GM19463 (cell line): Measurements from ENCODE around the gene REEP5.

Experiments used
- ATAC-seq: cut with Tn5 transposase; IDR thresholded peaks from one replicate; pipeline ENCODE4 v1.9.1; 2021; ENCODE audit warnings: mild to moderate bottlenecking, moderate library complexity; ENCODE audit not compliant: unreplicated experiment

Gene REEP5

DNA sequence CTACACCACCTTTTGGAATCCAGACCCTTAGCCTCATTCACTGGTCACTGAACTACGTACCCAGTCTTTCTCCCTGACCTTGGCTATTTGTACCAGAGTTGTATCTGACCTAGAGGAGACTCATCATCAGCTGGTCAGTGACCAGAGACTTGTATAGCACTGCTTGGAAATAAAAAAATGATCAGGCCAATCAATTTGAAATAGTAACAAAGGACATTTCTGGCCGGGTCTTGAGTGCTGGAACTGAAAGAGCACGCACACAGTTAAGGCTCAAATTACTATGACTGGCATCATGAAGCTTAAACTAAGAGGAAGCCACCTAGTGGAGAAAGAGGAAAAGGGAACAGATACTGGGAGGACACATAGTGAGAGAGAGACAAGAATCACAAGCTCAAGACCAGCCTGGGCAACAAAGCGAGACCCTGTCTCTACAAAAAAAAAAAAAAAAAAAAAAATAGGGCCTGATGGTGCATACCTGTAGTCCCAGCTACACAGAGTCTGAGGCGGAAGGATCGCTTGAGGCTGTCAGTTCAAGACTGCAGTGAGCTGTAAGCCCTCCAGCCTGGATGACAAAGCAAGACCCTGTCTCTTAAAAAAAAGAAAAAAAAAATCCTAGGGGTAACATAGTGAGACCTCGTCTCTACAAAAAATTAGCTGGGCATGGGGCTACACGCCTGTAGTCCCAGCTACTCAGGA is 73.8 kb downstream of the REEP5 start:
- ATAC-seq, result peak; percentile 100

DNA sequence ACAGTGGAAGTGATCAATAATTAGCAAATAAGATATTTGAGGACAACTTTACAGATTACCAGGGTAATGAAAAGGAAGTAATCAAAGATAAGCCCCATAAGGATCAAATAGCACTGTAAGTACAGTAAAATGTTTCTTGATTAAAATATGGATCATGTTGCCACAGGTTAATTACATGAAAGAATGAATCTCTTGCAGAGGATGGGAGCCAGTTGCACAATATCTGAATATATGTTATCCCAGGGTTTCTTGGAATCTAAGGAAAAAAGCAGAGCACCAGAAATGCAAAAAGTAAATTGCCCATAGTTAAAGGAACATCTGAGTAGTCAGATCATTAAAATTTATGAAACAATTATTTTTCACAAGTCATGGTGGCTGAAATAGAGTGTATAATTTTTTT is 74.7 kb downstream of the REEP5 start:
- no peak for ATAC-seq

DNA sequence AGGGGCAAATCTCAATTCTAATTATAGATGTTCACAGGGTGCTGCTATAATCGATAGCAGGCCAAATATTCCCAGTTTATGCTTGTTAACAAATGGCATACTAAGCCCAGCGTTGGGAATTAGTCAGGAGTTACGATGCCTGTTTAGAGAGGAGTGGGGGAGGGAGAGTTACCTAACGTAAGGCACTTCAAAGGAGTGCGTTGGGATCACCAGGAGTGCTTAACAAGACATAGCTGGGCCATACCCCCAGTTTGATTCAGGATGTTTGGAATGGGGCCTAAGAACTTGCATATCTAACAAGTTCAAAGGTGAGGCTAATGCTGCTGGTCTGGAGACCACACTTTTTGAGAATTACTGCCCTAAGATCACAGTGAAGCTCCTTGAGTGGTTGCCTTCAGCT is 75.5 kb downstream of the REEP5 start:
- ATAC-seq, result no peak

GRCh38 chr5:112844489-112844888 is 77.5 kb downstream of the REEP5 start:
- ATAC-seq, result no peak

DNA sequence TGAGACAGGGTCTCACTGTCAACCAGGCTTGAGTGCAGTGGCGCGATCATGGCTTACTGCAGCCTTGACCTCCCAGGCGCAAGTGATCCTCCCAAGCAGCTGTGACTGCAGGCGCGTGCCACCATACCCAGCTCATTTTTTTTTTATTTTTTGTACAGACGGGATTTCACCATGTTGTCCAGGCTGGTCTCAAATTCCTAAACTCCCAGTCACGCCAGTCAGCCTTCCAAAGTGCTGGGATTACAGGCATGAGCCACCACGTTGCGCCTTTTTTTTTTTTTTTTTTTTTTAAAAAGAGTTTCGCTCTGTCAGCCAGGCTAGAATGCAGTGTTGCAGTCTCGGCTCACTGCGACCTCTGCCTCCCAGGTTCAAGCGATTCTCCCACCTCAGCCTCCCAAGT is 88.1 kb downstream of the REEP5 start:
- ATAC-seq, result no peak

GRCh38 chr5:112830378-112830777 is 91.6 kb downstream of the REEP5 start:
- no peak for ATAC-seq
